CD14-positive monocyte (primary cell): ENCODE measurements around the gene SEMA6B. TPM values are rescaled to one million over a fixed set of nuclear protein-coding genes. Genes with fewer than 3 reads are reported as not detected.
A peak's percentile ranks its signal among the peaks of the same experiment; 100 is the strongest.

Experiments
- DNase-seq, 3 donors: peaks; one replicate each; pipeline ENCODE4 v3.0.0-alpha.2; 2011 to 2022
- H2AFZ ChIP-seq: 2 replicates; pipeline ENCODE4 v1.6.0; 2012; ENCODE audit warnings: mild to moderate bottlenecking, low read depth, low read length, inconsistent platforms; ENCODE audit not compliant: insufficient read depth, poor library complexity, severe bottlenecking
- H3K27ac ChIP-seq, 2 donors: 1 replicate in 1 of 2; 2 replicates in 1 of 2; pipeline ENCODE4 v1.5.1; 2012 to 2013; ENCODE audit warnings: low read length in 2 of 2, control low read depth in 1 of 2, inconsistent platforms in 1 of 2, low read depth in 1 of 2, mild to moderate bottlenecking in 1 of 2
- H3K27me3 ChIP-seq, 2 donors: one replicate each; pipeline versions ENCODE4 v1.6.0 to v1.6.1; 2011 to 2013; ENCODE audit warnings: low read length in 2 of 2; ENCODE audit not compliant: control insufficient read depth in 2 of 2, insufficient read depth in 2 of 2
- H3K36me3 ChIP-seq, 2 donors: replicated peaks in 1 of 2; 1 replicate in 1 of 2; 2 replicates in 1 of 2; pipeline versions ENCODE4 v1.5.1 to v1.6.1; 2012 to 2013; ENCODE audit warnings: low read length in 2 of 2, control low read depth in 1 of 2, inconsistent platforms in 1 of 2, mild to moderate bottlenecking in 1 of 2; ENCODE audit not compliant: insufficient read depth in 2 of 2, control insufficient read depth in 1 of 2
- H3K4me1 ChIP-seq, 2 donors: 1 replicate in 1 of 2; 2 replicates in 1 of 2; pipeline versions ENCODE4 v1.5.1 to v1.6.1; 2012 to 2013; ENCODE audit warnings: low read length in 2 of 2, control low read depth in 1 of 2, inconsistent platforms in 1 of 2, mild to moderate bottlenecking in 1 of 2, moderate library complexity in 1 of 2; ENCODE audit not compliant: insufficient read depth in 2 of 2, control insufficient read depth in 1 of 2
- H3K4me2 ChIP-seq: replicated peaks from 2 replicates; pipeline ENCODE3; 2012; ENCODE audit warnings: low read length, moderate library complexity, mild to moderate bottlenecking; ENCODE audit not compliant: poor library complexity, severe bottlenecking; ENCODE audit errors: extremely low read depth
- H3K4me3 ChIP-seq, 3 experiments: fragments of 200-600 bp in 1 of 3; sonication (generic) in 1 of 3; replicated peaks in 1 of 3; 1 replicate in 2 of 3; 2 replicates in 1 of 3; pipeline ENCODE4 v1.5.1; 2011 to 2013; ENCODE audit warnings: low read length in 3 of 3, mild to moderate bottlenecking in 3 of 3, control low read depth in 2 of 3, low read depth in 2 of 3, inconsistent platforms in 1 of 3, moderate library complexity in 1 of 3
- H3K79me2 ChIP-seq: 2 replicates; pipeline ENCODE4 v1.6.0; 2012; ENCODE audit warnings: mild to moderate bottlenecking, control low read depth, inconsistent platforms, low read length, moderate library complexity; ENCODE audit not compliant: insufficient read depth
- H3K9ac ChIP-seq: 2 replicates; pipeline ENCODE4 v1.6.0; 2017; ENCODE audit warnings: low read length, mild to moderate bottlenecking; ENCODE audit not compliant: insufficient read depth, poor library complexity, severe bottlenecking
- H3K9me3 ChIP-seq, 2 donors: replicated peaks in 1 of 2; 1 replicate in 1 of 2; 2 replicates in 1 of 2; pipeline versions ENCODE4 v1.5.1 to v1.6.1; 2012 to 2013; ENCODE audit warnings: low read length in 2 of 2, control low read depth in 1 of 2; ENCODE audit not compliant: control insufficient read depth in 1 of 2, insufficient read depth in 1 of 2
- H4K20me1 ChIP-seq: 2 replicates; pipeline ENCODE4 v1.6.0; 2012; ENCODE audit warnings: mild to moderate bottlenecking, low read length, control low read depth, moderate library complexity; ENCODE audit not compliant: insufficient read depth
- H3K27ac Mint-ChIP-seq, 7 donors: one replicate each; pipeline ENCODE4 v1.8.0; 2020; ENCODE audit warnings: mild to moderate bottlenecking in 7 of 7, mixed read lengths in 7 of 7, moderate library complexity in 6 of 7, inconsistent platforms in 2 of 7
- H3K27me3 Mint-ChIP-seq, 3 donors: one replicate each; pipeline ENCODE4 v1.8.0; 2021 to 2022; ENCODE audit warnings: low read depth in 3 of 3, mild to moderate bottlenecking in 3 of 3, mixed read lengths in 3 of 3, moderate library complexity in 3 of 3, inconsistent platforms in 1 of 3
- H3K36me3 Mint-ChIP-seq, 2 donors: one replicate each; pipeline ENCODE4 v1.8.0; 2020; ENCODE audit warnings: mixed read lengths in 2 of 2, inconsistent platforms in 1 of 2, mild to moderate bottlenecking in 1 of 2
- H3K4me1 Mint-ChIP-seq: one replicate; pipeline ENCODE4 v1.8.0; 2020; ENCODE audit warnings: mild to moderate bottlenecking, mixed read lengths
- H3K4me3 Mint-ChIP-seq, 2 donors: one replicate each; pipeline ENCODE4 v1.8.0; 2020; ENCODE audit warnings: mild to moderate bottlenecking in 2 of 2, mixed read lengths in 2 of 2, moderate library complexity in 1 of 2
- H3K9me3 Mint-ChIP-seq, 7 donors: one replicate each; pipeline ENCODE4 v1.8.0; 2020 to 2022; ENCODE audit warnings: mixed read lengths in 7 of 7, mild to moderate bottlenecking in 6 of 7, moderate library complexity in 6 of 7, inconsistent platforms in 2 of 7
- CTCF ChIP-seq: fragments of 200-600 bp; IDR thresholded peaks from one replicate; pipeline ENCODE4 v1.8.0; 2022; ENCODE audit warnings: antibody characterized with exemption, mild to moderate bottlenecking
- WGBS: methylation state at CpG from one replicate; pipeline ENCODE4 v1.1.5; 2013; ENCODE audit warnings: missing lambda C conversion rate; ENCODE audit not compliant: insufficient coverage; 5-methylcytosine and 5-hydroxymethylcytosine counted together
- intact Hi-C, 2 donors: fragments of 100-400 bp; cut with micrococcal nuclease; formaldehyde crosslinking; loops; one replicate each; pipeline versions ENCODE4 v1.15.0 to v1.15.1; 2023
- polyA plus RNA-seq, 3 donors: library from polyadenylated mRNA; depleted of rRNA in 1 of 3; unstranded in 2 of 3; stranded (reverse) in 1 of 3; fragments of 300-500 nt in 2 of 3; fragments of >200 nt in 1 of 3; fragmentation: Illumina TruSeq in 2 of 3; gene quantifications; 1 replicate in 2 of 3; 2 replicates in 1 of 3; pipeline ENCODE4 v1.2.3, GENCODE V29; 2012 to 2021

Gene SEMA6B
- polyA plus RNA-seq, 3 donors: 0.12 to 1.6 (median 0.87) TPM

DNA sequence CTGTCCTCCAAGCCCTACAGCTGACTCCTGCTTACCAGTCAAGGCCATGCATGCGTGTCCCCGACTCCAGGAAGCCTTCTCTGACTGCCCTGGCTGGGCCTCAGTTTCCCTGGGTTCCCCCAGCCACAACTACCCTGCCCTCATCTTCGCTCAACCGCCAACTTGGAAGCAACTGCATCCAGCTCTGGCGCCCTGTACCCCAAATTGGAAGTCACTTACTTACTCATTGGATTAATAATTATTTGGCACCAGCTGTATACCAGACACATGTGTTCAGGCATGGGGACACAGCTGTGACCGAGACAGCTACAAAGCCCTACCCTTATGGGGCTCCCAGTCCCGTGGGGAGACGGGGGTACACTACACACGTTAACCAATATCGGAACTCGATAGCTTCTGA, 10.9 kb upstream of the SEMA6B start:
- H3K9me3 ChIP-seq: no peaks in the 10 kb centered on the region
- no peak overlapping the region for H3K27ac ChIP-seq
- peak overlapping the region in 2 of 7 donors; percentile 11 to 71 for H3K27ac Mint-ChIP-seq
- peaks cover 0 to 3% (median 0%) of the 10 kb centered on the region in 7 donors for H3K9me3 Mint-ChIP-seq
- WGBS: 88% methylated on average over 10 of the region's 11 CpGs
- no peak overlapping the region for H3K4me3 Mint-ChIP-seq
- TF ChIP-seq CTCF: no peak
- H2AFZ ChIP-seq: no peak overlapping the region
- H3K79me2 ChIP-seq: no peaks in the 10 kb centered on the region
- peaks cover 20 to 29% (median 20%) of the 10 kb centered on the region in 3 donors for H3K27me3 Mint-ChIP-seq
- H3K27me3 ChIP-seq: peaks cover 0 to 19% of the 10 kb centered on the region in 2 donors
- H3K36me3 Mint-ChIP-seq: no peaks in the 10 kb centered on the region
- peaks cover 33% of the 10 kb centered on the region for H3K4me1 Mint-ChIP-seq
- intact Hi-C loops: no loop called here
- H3K4me2 ChIP-seq: no peak overlapping the region
- no peak for DNase-seq
- peaks cover 28 to 29% of the 10 kb centered on the region in 2 donors for H3K4me1 ChIP-seq
- H3K4me3 ChIP-seq: no peak overlapping the region
- H3K9ac ChIP-seq: no peak overlapping the region
- no peaks in the 10 kb centered on the region for H3K36me3 ChIP-seq
- H4K20me1 ChIP-seq: no peaks in the 10 kb centered on the region

DNA sequence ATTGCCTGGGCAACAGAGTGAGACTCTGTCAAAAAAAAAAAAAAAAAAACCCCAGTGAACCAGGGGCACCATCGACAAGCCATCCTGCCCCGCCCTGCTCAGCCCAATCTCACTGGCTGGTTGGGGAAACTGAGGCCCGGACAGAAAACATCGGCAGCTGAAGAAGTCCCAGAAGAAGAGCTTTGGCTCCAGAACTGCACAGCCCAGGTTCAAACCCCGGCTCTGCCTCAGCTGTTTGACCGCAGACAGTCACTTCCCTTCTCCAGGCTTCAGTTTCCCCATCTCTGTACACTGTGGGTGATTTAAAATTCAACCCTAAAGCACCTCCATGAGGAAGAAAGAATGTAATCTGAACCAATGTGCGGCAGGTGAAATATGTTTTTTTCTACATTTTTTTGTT, 9.4 kb upstream of the SEMA6B start:
- peaks cover 33 to 35% of the 10 kb centered on the region in 2 donors for H3K4me1 ChIP-seq
- H3K36me3 ChIP-seq: no peaks in the 10 kb centered on the region
- peaks cover 34% of the 10 kb centered on the region for H3K4me1 Mint-ChIP-seq
- no peak overlapping the region for H3K9ac ChIP-seq
- peak overlapping the region; percentile 75 to 88 for H3K27ac ChIP-seq
- peaks cover 0 to 4% of the 10 kb centered on the region in 2 donors for H3K27me3 ChIP-seq
- H3K9me3 ChIP-seq: no peaks in the 10 kb centered on the region
- H3K4me3 Mint-ChIP-seq: no peak overlapping the region
- no peaks in the 10 kb centered on the region for H3K36me3 Mint-ChIP-seq
- no peak overlapping the region for H3K4me3 ChIP-seq
- no peak for TF ChIP-seq CTCF
- H3K9me3 Mint-ChIP-seq: peaks cover 0 to 3% (median 0%) of the 10 kb centered on the region in 7 donors
- H2AFZ ChIP-seq: no peak overlapping the region
- peak overlapping the region; percentile 75 to 96 (median 88) for H3K27ac Mint-ChIP-seq
- intact Hi-C loops: no loop called here
- WGBS: 41% methylated on average over 4 of the region's 7 CpGs
- peaks cover 6 to 22% (median 10%) of the 10 kb centered on the region in 3 donors for H3K27me3 Mint-ChIP-seq
- no peak overlapping the region for H3K4me2 ChIP-seq
- peak; percentile 77 to 86 (median 78) for DNase-seq
- no peaks in the 10 kb centered on the region for H3K79me2 ChIP-seq
- H4K20me1 ChIP-seq: no peaks in the 10 kb centered on the region
